B cell (primary cell): ENCODE results near the gene TAX1BP1.

Source experiments
- EZH2 ChIP-seq: IDR thresholded peaks from 2 replicates; pipeline ENCODE4 v1.6.1; 2012; ENCODE audit warnings: borderline replicate concordance, low read depth, mild to moderate bottlenecking, moderate library complexity, low read length; ENCODE audit not compliant: insufficient read depth, poor library complexity, severe bottlenecking
- TF ChIP-seq, protein P1 (sequence below): fragments of 200-600 bp; IDR thresholded peaks from one replicate; pipeline ENCODE4 v1.8.0; 2022; ENCODE audit warnings: antibody characterized with exemption, mild to moderate bottlenecking

DNA sequence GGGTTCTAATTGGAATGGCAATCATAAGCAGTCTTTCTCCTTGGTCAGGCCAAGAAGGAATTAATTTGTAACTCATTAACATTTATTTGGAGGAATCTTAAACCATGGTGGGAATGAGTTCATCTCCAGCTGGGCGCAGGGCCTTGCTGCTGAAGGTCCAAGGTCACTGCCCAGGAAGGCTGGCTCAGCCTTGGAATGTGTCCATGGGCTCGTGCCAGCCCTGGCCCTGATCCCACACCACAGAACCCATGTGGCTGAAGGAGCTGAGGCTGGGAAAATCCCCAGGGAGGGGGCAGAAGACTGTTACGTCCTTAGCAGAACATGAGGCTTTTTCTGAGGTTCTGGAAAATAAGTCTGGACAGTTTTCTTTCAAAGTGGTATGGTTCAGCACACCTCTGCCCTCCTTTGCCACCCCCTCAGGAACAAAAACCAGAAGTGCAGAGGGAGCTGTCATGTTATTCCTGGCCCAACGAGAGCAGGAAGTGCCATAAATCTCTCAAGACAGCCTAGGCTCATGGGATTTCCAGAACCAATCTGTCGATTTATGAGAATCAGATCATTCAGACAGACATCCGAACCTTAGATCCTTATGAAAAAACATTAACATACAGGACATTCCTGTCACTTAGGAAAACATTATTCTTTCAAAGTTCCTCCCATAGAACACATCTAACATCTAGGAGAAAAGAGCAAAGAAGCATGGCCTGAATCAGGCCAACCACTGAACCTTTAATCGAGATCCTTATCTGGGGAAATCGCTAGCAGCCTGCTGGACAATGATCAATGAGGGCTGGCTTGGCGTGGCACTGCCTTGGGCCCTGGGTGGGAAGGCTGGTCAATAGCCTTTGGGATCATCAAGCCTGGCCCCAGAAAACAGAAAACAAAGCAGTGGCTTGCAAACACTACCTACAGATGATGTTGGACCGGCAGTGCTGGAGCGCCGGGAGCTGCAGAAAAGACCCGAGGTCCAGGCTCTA, 134.3 kb downstream of the TAX1BP1 start:
- TF ChIP-seq, protein P1, sequence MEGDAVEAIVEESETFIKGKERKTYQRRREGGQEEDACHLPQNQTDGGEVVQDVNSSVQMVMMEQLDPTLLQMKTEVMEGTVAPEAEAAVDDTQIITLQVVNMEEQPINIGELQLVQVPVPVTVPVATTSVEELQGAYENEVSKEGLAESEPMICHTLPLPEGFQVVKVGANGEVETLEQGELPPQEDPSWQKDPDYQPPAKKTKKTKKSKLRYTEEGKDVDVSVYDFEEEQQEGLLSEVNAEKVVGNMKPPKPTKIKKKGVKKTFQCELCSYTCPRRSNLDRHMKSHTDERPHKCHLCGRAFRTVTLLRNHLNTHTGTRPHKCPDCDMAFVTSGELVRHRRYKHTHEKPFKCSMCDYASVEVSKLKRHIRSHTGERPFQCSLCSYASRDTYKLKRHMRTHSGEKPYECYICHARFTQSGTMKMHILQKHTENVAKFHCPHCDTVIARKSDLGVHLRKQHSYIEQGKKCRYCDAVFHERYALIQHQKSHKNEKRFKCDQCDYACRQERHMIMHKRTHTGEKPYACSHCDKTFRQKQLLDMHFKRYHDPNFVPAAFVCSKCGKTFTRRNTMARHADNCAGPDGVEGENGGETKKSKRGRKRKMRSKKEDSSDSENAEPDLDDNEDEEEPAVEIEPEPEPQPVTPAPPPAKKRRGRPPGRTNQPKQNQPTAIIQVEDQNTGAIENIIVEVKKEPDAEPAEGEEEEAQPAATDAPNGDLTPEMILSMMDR: no peak
- TF ChIP-seq EZH2: no peak
